Activated CD8-positive, alpha-beta memory T cell treated with anti-CD3 and anti-CD28 coated beads, Interleukin-2, amount 50 U/mL, for 1 hour (primary cell): ENCODE measurements around the gene ANKRD40CL.
"Not testable (repeated sequence)": the region's sequence is repeated elsewhere in the genome, so short reads cannot be mapped to it uniquely, and the experiment has no call there.

Source experiments
- DNase-seq: peaks from one replicate; pipeline ENCODE4 v3.0.0-alpha.2; 2020; ENCODE audit errors: extremely low read depth

Gene ANKRD40CL

DNA sequence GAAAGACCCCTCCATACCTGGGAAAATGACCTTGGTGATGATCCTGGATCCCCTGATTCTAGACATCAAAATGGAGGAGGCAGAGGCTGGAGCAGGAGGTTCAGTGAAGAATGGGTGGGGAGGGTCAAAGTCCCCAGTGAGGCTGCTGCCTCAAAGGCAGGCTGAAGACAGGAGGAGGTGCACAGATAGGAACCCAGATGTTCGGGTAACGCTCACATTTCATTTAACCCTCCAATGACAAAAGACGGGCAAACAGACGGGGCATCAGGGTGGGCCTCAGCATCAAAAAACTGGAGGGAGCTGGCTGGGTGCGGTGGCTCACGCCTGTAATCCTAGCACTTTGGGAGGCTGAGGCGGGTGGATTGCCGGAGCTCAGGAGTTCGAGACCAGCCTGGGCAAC is at the start of gene ANKRD40CL:
Gene ANKRD40CL, minus strand, starts transcription at position 73 of the 400 bp plus-strand sequence. CDS start 605 bp downstream, outside the sequence.
- DNase-seq = no peak

DNA sequence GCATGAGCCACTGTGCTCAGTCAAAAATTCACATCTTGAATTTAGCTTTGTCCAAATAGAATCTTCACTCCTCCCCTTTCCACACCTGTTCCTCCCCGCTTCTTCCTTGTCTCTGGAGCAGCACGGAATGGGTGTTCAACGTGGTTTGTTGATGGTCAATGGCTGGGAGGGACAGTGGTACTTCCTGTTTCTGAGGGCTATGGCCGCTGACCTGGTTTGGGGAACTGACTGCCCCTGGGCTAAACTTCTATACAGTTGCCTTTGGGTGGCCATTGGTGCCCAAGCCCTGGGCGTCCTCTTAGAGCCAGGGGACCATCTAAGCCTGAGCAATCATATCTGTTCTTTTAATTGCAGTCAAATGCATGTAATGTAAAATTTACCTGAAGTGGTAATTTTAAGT is 49.0 kb upstream of the ANKRD40CL start:
- no peak for DNase-seq

DNA sequence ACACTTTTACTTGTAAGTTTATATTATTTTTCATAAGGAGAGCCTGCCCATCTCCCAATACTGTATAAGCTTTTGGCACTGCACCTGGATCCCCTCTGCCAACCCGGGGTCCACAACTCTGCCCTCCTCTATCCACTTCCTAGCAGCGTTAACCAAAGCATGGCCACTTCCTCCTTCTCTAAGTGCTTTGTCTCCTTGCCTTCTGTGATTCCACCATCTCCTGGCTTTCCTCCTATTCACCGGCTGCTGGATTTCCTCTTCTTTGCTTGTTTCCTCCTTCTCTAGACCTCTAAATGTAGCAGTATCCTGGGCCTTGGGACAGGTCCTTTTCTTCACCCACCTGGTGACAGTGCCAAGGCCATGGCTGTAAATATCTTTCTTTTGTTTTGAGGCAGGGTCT is 48.1 kb upstream of the ANKRD40CL start:
- DNase-seq = no peak

- no peak for DNase-seq
Measured at GRCh38 chr17:50813583-50813982, 46.3 kb upstream of the ANKRD40CL start.

- no peak for DNase-seq
Measured at GRCh38 chr17:50808888-50809287, 41.6 kb upstream of the ANKRD40CL start.

- DNase-seq = no peak
Measured at GRCh38 chr17:50808413-50808812, 41.1 kb upstream of the ANKRD40CL start.

DNA sequence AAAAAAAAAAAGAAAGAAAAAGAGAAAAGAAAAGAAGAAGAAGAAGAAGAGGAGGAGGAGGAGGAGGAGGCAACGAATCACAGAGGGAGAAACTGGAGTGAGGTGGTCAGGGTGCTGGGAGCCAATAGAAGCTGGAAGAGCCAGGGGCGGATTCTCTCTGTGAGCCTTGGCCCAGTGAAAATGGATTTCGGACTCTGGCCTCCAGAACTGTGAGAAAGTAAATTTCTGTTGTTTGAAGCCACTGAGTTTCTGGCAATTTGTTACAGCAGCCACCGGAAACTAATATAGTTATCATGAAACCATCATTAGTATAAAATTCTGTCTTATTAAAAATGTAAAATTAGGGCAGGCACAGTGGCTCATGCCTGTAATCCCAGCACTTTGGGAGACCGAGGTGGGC is 40.4 kb upstream of the ANKRD40CL start:
- no peak for DNase-seq

- DNase-seq = no peak
Measured at GRCh38 chr17:50807009-50807408, 39.7 kb upstream of the ANKRD40CL start.

GRCh38 chr17:50806141-50806643 is 38.9 kb upstream of the ANKRD40CL start:
- no peak for DNase-seq

- no peak for DNase-seq
Measured at GRCh38 chr17:50805486-50805885, 38.2 kb upstream of the ANKRD40CL start.

DNA sequence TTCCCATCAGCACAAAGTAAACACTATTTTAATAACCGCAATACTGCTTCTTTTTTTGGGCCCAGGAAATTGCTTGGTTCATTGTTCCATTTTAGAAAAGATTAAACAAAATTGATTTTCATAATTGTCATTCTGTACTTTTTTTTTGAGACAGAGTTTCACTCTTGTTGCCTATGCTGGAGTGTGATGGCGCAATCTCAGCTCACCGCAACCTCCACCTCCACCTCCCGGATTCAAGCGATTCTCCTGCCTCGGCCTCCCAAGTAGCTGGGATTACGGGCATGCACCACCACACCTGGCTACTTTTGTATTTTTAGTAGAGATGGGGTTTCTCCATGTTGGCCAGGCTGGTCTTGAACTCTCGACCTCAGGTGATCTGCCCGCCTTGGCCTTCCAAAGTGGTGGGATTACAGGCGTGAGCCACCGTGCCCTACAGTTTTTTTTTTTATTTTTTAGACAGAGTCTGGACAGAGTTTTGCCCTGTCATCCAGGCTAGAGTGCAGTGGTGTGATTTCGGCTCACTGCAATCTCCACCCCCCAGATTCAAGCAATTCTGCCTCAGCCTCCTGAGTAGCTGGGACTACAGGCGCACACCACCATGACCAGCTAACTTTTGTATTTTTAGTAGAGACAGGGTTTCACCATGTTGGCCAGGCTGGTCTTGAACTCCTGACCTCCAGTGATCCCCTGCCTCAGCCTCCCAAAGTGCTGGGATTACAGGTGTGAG is 37.6 kb upstream of the ANKRD40CL start:
- DNase-seq = not testable (repeated sequence)

DNA sequence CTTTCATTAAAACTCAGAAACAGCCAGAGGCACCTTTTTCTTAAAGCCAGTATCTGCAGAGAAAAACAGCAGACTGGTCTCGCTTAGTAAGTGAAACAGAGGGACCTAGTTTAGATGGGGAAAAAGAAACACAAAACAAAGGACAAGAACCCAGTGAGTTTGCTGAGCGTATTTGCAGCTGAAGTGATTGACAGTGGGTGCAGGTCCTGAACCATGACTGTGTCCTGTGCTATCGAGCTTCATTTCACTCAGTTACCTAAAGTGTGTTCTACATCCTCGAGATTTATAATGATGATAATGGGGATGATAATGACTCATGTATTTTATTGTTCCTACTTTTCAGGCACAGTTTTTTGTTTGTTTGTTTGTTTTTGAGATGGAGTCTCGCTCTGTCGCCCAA is 36.4 kb upstream of the ANKRD40CL start:
- DNase-seq = no peak

DNA sequence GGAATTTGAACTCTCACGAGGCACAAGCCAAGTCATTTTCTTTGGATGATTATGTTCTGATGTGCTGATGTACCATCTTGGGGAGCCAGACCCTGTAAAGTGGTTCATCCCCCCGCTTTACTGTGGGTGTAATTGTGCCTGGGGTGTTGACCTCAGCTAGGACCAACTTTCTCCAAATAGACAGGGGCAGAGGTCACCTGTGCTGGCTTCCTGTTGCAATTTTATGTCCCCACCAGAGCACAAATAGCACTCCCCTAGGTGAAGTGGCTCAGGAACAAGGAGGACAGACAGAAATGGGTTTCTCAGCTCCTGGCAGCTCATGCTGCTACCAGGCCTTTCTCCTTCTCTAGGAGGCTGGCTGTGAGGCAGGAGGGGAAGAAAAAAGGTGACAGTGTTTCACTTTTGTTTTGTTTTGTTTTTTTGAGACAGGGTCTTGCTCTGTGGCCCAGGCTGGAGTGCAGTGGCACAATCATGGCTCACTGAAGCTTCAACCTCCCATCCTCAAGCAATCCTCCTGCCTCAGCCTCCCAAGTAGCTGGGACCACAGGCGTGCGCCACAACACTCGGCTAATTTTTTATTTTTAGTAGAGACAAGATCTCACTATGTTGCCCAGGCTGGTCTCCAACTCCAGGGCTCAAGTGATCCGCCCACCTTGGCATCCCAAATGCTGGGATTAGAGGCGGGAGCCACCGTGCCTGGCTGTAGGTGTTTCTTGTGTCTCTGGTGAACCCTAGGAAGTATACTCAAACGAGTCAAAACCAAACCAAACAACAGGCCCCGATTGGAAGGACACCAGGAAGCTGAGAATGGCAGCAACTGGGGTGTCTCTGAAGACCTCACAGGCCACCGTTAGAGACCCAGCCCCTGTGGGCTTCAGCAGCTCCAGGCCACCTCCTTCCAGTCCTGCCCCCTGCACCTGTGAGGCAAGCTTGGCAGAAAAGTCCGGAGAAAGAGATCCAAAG is 35.6 kb upstream of the ANKRD40CL start:
- DNase-seq = no peak

DNA sequence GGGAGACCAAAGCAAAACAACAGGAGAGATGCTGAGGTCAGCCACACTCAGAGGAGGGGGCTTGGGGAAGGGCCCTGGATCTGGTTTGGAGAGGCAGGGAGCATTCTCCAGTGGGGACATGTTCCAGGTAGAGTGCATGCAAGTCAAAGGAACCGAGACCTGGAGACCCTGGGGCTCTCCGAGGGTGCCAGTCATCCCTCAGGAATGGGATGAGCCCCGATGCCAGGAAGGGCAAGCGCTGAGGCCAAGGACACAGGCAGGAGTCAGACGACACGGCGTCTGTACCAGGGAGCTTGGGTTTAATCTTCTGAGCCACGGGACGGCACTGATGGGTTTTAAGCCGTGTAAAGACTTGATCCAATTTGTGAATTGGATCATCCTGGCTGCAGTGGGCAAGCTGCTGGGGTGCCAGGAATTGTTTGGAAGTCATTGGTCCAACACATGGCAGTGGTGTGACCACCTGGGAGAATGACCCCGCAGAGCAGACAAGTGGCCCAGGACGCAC is 32.9 kb upstream of the ANKRD40CL start:
- DNase-seq = no peak

- no peak for DNase-seq
Measured at GRCh38 chr17:50799582-50799981, 32.3 kb upstream of the ANKRD40CL start.

GRCh38 chr17:50798424-50799288 is 31.3 kb upstream of the ANKRD40CL start:
- DNase-seq = no peak

DNA sequence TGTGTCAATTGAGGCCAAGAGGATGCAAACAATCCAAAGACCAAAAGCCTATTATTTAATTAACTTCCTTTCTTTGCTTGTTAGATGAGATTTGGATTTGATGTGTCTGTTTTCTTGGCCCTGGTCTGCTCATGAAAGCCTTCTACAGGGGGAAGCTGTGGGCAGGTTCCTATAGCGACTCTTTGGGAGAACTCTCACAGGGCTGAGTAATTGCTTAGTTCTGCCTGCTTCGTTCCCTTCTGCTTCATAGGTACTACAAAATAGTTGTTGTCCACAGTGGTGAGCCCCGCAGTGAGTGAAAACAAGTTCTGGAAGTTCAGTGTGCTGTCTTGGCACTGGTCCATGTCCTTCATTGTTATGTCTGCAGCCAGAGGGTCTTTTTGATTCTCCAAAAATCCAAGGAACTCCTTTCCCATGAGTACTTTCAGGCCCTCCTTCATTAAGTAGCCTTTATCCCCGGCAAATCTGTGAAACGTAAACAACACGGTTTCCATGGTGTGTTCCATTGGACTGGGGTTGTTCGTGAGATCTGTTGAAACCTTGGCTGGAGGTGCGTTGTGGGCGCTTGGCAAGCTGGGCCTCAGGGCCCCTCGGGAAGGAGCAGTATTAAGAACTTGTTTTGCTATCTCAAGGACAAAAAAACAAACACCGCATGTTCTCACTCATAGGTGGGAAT is 30.0 kb upstream of the ANKRD40CL start:
- DNase-seq = no peak

GRCh38 chr17:50794361-50794760 is 27.0 kb upstream of the ANKRD40CL start:
- no peak for DNase-seq

GRCh38 chr17:50793007-50793406 is 25.7 kb upstream of the ANKRD40CL start:
- DNase-seq = no peak

- DNase-seq = no peak
Measured at GRCh38 chr17:50792132-50792531, 24.8 kb upstream of the ANKRD40CL start.

GRCh38 chr17:50790618-50791017 is 23.3 kb upstream of the ANKRD40CL start:
- no peak for DNase-seq
